Activated T-helper 9 cell treated with anti-CD3 and anti-CD28 coated beads, Interleukin-2, amount 50 U/mL, for 16 hours (primary cell): ENCODE results near the gene RIPPLY2.
"Not testable (repeated sequence)": the region's sequence is repeated elsewhere in the genome, so short reads cannot be mapped to it uniquely, and the experiment has no call there.

ENCODE experiments used
- DNase-seq: peaks from one replicate; pipeline ENCODE4 v3.0.0-alpha.2; 2020; ENCODE audit warnings: low read depth

Gene RIPPLY2

DNA sequence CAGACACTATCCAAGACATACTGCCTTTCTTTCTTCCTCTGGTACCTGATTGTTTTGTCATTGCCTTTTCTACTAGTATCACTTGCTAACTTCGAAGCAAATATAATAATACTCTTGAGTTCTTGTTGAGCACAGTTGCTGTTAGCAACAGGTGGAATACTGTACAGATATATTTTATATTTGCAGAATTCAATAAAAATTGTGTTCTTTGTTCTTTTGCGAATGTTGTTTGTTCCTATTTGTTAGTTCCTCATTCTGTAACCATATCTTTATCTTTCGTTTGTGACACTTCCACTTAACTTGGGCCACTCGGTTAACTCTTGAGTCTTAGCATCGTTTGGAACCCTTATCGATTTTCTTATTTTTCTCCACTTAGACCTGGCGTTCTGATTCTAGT is 7.2 kb downstream of the RIPPLY2 start:
- no peak for DNase-seq

DNA sequence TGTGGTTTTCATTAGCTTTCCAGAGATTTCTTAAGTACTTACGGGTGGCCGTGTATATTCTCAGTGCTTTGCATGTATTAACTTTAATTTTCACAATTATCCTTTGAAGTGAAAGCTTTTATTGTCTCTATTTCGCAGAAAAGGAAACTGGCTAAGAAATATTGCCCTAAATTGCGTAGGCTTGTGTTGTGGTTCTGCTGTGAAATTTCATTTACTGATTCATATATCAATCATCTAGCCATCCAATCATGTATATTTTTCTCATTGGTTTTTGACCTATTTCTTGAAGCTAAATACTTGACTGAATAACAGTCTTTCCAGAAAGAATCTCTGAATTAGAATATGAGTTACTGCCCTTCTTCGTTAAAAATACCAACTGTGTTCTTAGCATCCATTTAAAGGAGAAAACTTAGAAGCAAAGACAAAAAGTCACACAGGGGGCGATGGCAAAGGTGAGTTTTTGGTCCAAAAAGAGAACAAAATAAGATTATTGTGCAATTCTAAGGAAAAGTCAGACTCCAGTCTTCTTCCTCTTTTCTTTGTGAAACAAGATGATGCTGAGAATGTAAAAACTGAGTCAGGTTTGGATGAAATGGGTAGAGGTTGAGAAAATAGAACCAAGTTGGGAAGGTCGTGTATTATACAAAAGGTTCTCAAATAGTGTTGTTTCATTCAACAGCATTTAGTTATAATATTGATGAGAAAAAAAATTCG is 7.8 kb downstream of the RIPPLY2 start:
- DNase-seq: no peak

GRCh38 chr6:83862776-83863471 is 9.8 kb downstream of the RIPPLY2 start:
- no peak for DNase-seq

DNA sequence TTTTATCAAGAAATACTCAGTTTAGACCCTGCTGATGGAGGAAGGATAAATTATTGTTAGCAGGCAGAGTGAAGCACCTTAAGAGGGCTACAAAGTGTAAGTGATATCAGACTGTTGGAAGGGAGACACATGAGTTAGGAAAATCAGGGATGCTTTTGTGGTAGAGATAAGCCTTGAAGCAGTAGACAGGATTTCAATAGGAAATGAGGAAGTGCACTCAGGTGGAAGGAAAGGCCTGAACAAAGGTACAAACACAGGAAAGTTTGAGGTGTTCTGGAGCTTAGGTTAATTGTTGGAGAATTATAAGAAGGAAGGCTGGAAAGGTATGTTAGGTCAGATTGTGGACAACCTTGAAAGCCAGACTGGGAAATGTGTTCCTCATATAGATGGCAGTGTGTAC is 13.9 kb downstream of the RIPPLY2 start:
- no peak for DNase-seq

GRCh38 chr6:83867527-83868161 is 14.5 kb downstream of the RIPPLY2 start:
- DNase-seq: no peak

DNA sequence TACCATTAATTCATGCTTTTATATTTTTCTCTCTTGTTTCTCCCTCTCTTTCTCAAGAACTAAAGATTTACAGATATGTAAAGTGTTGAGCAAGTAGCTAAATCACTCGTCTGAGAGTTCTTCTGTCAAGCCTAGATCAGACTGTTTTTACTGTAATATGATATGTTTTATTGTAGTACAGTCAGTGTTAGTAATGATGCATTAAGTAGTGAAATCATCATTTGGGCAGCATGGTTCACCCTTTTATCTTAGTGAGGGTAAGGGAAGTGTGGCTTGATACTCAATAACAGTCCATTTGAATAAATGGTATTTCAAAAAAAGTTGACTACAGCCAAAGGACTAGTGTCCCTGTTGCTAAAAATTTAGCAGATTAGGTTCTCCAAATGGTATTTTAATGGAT is 15.5 kb downstream of the RIPPLY2 start:
- no peak for DNase-seq

GRCh38 chr6:83870649-83871048 is 17.5 kb downstream of the RIPPLY2 start:
- no peak for DNase-seq

DNA sequence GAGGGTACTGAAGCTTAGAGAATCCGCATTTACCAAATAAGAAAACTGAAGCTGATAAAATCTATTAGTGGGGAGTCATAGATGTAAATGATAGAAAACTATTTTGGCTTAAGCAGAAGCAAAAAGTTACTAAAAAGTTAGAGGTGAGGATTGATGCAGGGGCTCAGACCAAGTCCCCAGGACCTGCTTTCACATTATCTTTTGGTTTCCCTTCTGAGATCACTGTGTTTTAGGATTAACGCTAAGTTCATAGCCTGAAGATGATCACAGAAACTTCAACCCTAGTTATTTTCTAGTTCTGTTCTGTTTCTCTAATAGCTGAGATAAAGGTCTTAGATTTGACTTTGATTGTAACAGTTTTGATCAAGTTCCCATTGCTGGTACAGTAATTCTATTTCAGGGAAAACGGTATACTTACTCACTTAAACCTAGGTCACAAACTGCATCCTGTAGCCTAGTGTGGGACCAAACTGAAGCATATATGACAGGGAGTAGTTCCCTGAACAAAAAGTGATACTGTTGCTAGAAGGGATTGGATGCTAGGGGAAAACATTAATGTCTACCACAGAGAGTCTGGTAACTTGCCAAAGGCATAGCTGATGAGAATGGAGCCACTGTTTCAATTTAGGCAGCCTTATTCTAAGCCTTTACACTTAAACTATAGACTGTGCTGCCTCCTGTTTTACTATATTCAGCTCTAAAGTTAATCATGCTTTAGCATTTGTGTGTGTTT is 19.4 kb downstream of the RIPPLY2 start:
- no peak for DNase-seq

DNA sequence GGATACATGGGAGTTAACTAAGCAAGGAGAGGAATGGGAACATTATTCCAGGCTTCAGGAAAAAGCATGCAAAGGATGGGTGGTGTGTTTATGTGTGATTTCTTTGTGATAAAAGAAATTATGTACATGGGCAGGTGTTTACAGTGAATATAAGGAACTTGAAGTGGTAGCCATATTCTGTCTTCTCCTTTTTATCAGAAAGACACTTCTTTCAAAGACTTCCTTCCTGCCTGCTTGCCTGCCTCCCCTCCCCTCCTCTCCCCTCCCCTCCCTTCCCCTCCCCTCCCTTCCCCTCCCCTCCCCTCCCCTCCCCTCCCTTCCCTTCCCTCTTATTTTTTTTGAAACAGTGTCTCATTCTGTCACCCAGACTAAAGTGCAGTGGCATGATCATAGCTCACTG is 20.7 kb downstream of the RIPPLY2 start:
- DNase-seq: no peak

DNA sequence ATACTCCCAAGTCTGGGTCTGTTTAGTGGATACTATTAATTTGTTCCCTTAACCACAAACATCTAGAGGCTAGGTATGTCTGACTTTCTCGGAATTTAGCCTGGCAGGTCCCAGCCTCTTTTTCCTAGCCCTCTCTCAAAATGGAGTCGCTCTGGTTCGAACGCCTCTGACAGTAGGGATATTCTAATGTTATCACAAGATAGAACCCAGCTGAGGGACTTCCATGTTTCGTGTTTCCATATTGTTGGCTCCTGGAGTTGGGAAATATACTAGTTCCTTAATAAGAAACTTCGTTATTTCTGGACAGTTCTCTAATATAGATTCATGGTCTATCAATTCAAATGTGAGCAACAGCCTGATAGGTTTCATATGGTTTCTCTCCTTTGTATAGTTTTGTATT is 22.7 kb downstream of the RIPPLY2 start:
- no peak for DNase-seq

GRCh38 chr6:83878902-83879644 is 25.9 kb downstream of the RIPPLY2 start:
- DNase-seq: no peak

DNA sequence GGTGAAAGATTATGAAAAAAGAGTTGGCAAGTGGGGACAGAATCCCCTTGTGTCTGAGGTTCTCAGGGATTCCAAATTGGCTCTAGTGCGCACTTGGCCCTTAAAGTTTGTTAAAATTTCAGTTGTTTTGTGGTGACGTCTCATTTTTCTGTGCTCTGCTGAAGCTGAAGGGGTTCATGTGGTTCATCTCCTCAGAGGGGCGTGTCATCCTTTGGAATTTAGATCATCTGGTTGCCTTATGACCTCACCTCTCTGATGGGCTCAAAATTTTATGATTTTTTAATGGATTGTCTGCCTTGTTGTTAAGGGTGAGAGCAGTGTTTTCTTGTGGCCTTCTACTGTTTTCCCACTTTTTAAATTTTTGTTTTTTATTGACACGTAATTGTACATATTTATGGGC is 26.6 kb downstream of the RIPPLY2 start:
- DNase-seq: no peak

GRCh38 chr6:83883240-83883639 is 30.1 kb downstream of the RIPPLY2 start:
- no peak for DNase-seq

DNA sequence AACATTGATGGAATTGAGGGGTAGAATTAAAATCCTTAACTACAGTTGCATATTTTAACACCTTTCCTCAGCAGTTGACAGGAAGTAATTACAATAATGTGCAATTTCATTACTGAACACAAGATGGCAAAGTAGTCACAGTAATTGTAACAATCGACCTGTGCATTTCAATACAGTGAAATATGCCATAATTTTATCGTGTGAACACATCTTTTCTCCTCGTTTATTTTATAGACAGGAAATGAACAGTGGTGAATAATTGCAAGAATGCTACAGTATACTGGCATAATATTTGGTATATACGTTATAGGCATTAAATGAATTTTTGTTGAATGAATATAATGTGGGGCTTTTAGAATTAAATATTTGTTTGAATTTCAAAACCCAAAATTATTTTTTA is 31.4 kb downstream of the RIPPLY2 start:
- DNase-seq: no peak

DNA sequence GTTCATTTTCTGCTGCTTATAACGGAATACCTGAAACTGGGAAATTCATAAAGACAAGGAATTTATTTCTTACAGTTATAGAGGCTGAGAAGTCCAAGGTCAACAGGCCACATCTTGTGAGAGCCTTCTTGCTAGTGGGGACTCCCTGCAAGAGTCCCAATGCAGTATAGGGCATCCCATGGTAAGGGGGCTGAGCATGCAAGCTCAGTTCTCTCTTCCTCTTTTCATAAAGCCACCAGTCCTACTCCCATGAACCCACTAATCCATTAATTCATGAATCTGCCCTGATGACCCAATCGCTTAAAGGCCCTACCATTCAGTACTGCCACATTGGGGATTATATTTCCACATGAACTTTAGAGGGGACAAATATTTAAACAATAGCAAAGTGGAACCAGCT is 32.8 kb downstream of the RIPPLY2 start:
- no peak for DNase-seq

- no peak for DNase-seq
Observed at GRCh38 chr6:83889621-83890020, 36.5 kb downstream of the RIPPLY2 start.

DNA sequence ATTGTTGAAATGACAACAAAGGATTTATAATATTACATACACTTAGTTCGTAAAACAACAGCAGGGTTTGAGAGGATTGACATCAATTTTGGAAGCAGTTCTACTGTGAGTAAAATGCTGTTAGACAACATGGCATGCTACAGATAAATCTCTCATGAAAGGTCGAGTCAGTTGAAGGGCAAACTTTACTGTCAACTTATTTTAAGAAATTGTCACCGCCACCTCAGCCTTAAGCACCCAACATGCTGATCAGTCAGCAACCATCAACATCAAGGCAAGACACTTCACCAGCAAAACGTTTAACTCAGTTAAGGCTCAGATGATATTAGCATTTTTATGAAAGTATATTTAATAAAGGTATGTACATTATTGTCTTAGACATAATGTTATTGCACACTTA is 37.4 kb downstream of the RIPPLY2 start:
- no peak for DNase-seq

DNA sequence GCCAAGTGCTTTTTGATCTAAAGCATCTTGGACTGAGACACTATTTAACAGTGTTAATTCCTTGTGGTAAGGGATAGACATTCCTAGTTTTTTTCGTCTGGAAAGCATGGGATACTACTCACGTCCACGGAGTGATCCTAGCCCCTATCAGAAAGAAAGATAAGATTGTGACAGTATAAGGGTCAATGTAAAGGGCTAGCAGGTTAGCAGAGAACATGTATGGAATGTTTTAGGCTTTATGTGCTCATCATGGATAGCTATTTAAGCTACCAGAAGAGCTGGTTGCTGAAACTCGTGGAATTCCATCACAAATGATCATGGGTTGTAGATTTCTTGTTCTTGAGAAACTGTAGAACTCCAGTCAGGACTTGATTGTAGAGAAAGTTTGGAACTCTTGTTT is 38.4 kb downstream of the RIPPLY2 start:
- no peak for DNase-seq

DNA sequence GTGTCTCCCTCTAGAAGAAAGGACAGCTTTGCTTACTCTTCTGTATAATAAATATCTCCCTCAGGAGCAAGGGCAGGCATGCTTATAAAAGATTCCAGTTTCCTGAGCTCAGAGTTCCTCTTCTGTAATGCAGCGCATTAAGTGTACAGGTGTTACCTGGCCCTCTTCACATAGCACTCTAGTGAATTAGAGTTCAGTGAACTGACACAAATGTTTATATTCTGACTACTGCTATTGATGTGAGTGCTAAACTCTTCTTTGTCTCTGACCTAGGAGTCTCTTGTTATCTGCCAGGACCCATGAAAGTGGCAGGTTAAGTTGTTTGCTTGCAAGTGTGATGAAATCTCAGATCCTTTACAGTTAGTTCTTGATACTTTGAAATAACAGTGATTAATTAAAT is 39.9 kb downstream of the RIPPLY2 start:
- DNase-seq: no peak

DNA sequence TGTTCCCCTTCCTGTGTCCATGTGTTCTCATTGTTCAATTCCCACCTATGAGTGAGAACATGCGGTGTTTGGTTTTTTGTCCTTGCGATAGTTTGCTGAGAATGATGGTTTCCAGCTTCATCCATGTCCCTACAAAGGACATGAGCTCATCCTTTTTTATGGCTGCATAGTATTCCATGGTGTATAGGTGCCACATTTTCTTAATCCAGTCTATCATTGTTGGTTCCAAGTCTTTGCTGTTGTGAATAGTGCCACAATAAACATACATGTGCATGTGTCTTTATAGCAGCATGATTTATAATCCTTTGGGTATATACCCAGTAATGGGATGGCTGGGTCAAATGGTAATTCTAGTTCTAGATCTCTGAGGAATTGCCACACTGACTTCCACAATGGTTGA is 43.9 kb downstream of the RIPPLY2 start:
- not testable (repeated sequence) for DNase-seq

GRCh38 chr6:83901624-83902023 is 48.5 kb downstream of the RIPPLY2 start:
- DNase-seq: no peak

DNA sequence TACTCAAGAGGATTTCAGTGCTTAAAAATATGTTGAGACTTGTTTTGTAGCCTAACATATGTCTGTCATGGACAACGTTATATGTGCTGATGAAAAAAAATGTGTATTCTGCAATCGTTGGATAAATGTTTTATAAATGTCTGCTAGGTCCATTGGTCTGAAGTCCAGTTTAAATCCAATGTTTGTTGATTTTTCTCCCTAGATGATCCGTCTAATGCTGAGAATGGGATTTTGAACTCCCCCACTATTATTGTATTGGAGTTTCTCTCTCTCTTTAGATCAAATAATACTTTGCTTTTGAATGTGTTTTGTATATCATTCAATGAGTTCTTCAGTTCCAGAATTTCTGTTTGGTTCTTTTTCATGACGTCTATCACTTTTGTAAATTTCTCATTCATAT is 51.2 kb downstream of the RIPPLY2 start:
- DNase-seq: no peak
